D721Med (cell line): ENCODE measurements around the gene SYCN.

Experiments used
- DNase-seq: peaks from one replicate; pipeline ENCODE4 v3.0.0; 2011; ENCODE audit warnings: low spot score; ENCODE audit not compliant: insufficient read length
- FAIRE-seq: peaks from 2 replicates; lab custom pipeline; 2011; peaks lifted over from hg19 to GRCh38; lab: Jason Lieb, UNC
- CTCF ChIP-seq: IDR thresholded peaks from 2 replicates; pipeline ENCODE4 v1.5.1; 2012; ENCODE audit warnings: mild to moderate bottlenecking, control low read depth; ENCODE audit not compliant: insufficient read depth; ENCODE audit errors: missing control alignments

The SYCN gene

GRCh38 chr19:39154100-39154628 lies 49.9 kb downstream of the SYCN start:
- TF ChIP-seq CTCF, result no peak
- no peak for FAIRE-seq
- no peak for DNase-seq
